MG63 (cell line): Measurements from ENCODE around the gene CAPN5. TPM values are rescaled to one million over a fixed set of nuclear protein-coding genes. Genes with fewer than 3 reads are reported as not detected.
"Not testable (repeated sequence)": the region's sequence is repeated elsewhere in the genome, so short reads cannot be mapped to it uniquely, and the experiment has no call there.

Experiments used
- DNase-seq: peaks from one replicate; pipeline ENCODE4 v3.0.0-alpha.2; 2020
- H3K27me3 ChIP-seq: fragments of 250-450 bp; sonication (Bioruptor Pico); 2 replicates; pipeline ENCODE4 v1.5.1; 2020; ENCODE audit warnings: mild to moderate bottlenecking, moderate library complexity
- H3K36me3 ChIP-seq: fragments of 250-450 bp; sonication (Bioruptor Pico); 2 replicates; pipeline ENCODE4 v1.5.1; 2020; ENCODE audit warnings: mild to moderate bottlenecking, moderate library complexity
- H3K4me3 ChIP-seq: fragments of 250-450 bp; sonication (Bioruptor Pico); 2 replicates; pipeline ENCODE4 v1.5.1; 2020; ENCODE audit warnings: mild to moderate bottlenecking, moderate library complexity
- H3K9me3 ChIP-seq: fragments of 250-450 bp; sonication (Bioruptor Pico); 2 replicates; pipeline ENCODE4 v1.5.1; 2020; ENCODE audit warnings: mild to moderate bottlenecking, moderate library complexity
- total RNA-seq: library from RNA; depleted of rRNA; stranded (reverse); fragments of >200 nt; shearing (Covaris generic); gene quantifications from 2 replicates; pipeline ENCODE4 v1.2.3, GENCODE V29; 2014; ENCODE audit warnings: low replicate concordance

Gene CAPN5
- total RNA-seq, 1 experiment from 2014 or later, result 6.1 TPM

GRCh38 chr11:77055913-77056312 lies 10.9 kb upstream of the CAPN5 start:
- no peak for DNase-seq
- Histone ChIP-seq H3K9me3 (peaks cover 5% of the 10 kb centered on the region), H3K36me3 (no peaks in the 10 kb centered on the region), H3K4me3 (no peak overlapping the region), H3K27me3 (no peaks in the 10 kb centered on the region)

- Histone ChIP-seq H3K36me3 (no peaks in the 10 kb centered on the region), H3K4me3 (no peak overlapping the region)
- DNase-seq, result no peak
Observed at GRCh38 chr11:77056814-77057402, 9.9 kb upstream of the CAPN5 start.

GRCh38 chr11:77057938-77058474 lies 8.8 kb upstream of the CAPN5 start:
- H3K27me3 ChIP-seq, result no peaks in the 10 kb centered on the region

More at GRCh38 chr11:77056814-77057402, 9.9 kb upstream of the CAPN5 start:
- Histone ChIP-seq H3K9me3 (peaks cover 5% of the 10 kb centered on the region), H3K27me3 (no peaks in the 10 kb centered on the region)

DNA sequence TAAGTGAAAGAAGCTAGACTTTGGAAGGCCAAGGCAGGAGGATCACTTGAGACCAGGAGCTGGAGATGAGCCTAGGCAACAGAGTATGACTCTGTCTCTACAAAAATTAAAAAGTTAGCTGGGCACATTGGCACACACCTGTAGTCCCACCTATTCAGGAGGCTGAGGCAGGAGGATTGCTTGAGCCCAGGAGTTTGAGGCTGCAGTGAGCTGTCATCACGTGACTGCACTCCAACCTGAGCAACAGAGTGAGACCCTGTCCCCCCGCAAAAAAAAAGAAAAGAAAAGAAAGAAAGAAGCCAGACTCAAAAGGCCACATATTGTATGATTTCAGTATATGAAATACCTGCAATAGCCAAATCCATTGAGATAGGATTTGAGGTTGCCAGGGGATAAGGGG lies 7.9 kb upstream of the CAPN5 start:
- Histone ChIP-seq H3K27me3 (no peaks in the 10 kb centered on the region), H3K36me3 (no peaks in the 10 kb centered on the region), H3K4me3 (no peak overlapping the region), H3K9me3 (peaks cover 5% of the 10 kb centered on the region)
- no peak for DNase-seq

More at GRCh38 chr11:77057938-77058474, 8.8 kb upstream of the CAPN5 start:
- H3K36me3 ChIP-seq, result no peaks in the 10 kb centered on the region
- H3K9me3 ChIP-seq, result peaks cover 5% of the 10 kb centered on the region
- no peak overlapping the region for H3K4me3 ChIP-seq
- DNase-seq, result no peak

- Histone ChIP-seq H3K36me3 (no peaks in the 10 kb centered on the region), H3K4me3 (no peak overlapping the region), H3K27me3 (no peaks in the 10 kb centered on the region), H3K9me3 (peaks cover 5% of the 10 kb centered on the region)
- DNase-seq, result no peak
Observed at GRCh38 chr11:77059806-77060205, 7.0 kb upstream of the CAPN5 start.

- Histone ChIP-seq H3K27me3 (no peaks in the 10 kb centered on the region), H3K4me3 (no peak overlapping the region), H3K36me3 (no peaks in the 10 kb centered on the region), H3K9me3 (peaks cover 5% of the 10 kb centered on the region)
- DNase-seq, result no peak
Observed at GRCh38 chr11:77060234-77060633, 6.5 kb upstream of the CAPN5 start.

DNA sequence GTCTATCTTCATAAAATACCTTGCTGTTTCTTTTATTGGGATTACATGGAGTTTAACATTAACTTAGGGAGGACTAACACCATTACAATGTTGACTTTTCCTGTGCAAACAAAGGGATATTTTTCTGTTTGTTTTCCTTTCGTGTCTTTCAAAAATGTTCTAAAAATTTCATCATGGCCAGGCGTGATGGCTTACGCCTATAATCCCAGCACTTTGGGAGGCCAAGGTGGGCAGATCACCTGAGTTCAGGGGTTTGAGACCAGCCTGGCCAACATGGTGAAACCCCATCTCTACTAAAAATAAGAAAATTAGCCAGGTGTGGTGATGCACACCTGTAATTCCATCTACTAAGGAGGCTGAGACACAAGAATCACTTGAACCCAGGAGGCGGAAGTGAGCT lies 5.5 kb upstream of the CAPN5 start:
- H3K9me3 ChIP-seq, H3K27me3 ChIP-seq, H3K4me3 ChIP-seq, H3K36me3 ChIP-seq, DNase-seq: not testable (repeated sequence)

DNA sequence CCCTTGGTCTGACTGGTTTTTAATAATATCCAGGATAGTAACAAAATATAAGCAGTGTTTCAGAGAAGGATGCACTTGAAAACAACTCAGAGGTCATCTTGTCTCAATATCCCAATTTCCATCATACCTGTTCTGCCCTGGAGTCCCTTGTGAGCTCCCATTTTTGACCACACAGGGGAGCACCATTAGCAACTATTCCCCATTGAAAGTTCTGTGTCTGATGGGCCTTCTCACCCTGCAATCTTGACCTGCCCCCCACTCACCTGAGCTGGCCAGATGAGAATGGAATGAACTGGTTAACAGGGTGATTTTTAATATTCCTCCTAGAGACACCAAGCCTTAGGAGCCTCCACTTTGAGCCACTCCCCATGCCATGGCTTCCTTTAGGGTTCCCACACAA lies 3.8 kb upstream of the CAPN5 start:
- Histone ChIP-seq H3K36me3 (no peaks in the 10 kb centered on the region), H3K4me3 (no peak overlapping the region), H3K27me3 (no peaks in the 10 kb centered on the region), H3K9me3 (no peaks in the 10 kb centered on the region; the same call in 1 of the 2 replicates)
- no peak for DNase-seq

DNA sequence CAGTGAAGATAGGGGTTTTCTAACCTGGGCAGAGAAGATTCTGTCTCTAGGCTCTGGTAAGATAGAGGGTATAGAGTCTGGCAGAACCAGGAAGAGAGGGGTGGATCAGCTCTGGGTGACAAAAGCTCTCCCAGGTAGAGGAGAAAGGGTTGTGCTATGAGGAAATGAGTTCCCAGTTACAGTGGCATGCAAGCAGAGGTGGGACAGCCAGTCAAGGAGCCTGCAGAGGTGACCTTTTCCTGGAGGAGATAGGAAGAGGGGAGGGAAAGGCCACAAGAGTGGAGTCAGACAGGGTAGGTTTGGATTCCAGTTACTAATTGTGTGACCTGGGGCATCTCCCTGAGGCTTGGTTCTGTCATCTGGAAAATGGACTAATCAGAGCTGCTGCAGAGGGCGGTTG lies 3.4 kb upstream of the CAPN5 start:
- no peak for DNase-seq
- no peaks in the 10 kb centered on the region for H3K36me3 ChIP-seq
- H3K27me3 ChIP-seq, result no peaks in the 10 kb centered on the region
- no peaks in the 10 kb centered on the region; the same call in 1 of the 2 replicates for H3K9me3 ChIP-seq
- H3K4me3 ChIP-seq, result no peak overlapping the region

DNA sequence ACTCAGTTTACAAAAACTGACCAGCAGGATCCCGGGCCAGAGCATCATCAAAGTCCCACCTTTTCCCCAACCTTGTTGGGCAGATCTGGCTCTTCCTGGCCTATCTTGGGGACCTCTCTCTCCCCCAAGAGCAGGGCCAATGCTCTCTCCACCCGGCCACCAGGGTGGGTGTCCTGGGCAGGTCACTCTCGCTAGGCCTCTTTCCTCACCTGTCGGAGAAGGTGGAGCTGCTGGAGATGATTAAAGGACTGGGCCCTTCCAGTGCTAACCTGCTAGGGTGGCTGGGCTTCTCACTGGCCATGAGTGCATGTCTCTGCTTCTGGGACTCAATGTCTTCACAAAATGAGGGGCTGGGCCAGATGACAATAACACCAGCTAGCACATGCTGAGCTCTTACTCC lies 2.9 kb upstream of the CAPN5 start:
- Histone ChIP-seq H3K27me3 (no peaks in the 10 kb centered on the region), H3K9me3 (no peaks in the 10 kb centered on the region; the same call in 1 of the 2 replicates), H3K4me3 (no peak overlapping the region), H3K36me3 (no peaks in the 10 kb centered on the region)
- no peak for DNase-seq

DNA sequence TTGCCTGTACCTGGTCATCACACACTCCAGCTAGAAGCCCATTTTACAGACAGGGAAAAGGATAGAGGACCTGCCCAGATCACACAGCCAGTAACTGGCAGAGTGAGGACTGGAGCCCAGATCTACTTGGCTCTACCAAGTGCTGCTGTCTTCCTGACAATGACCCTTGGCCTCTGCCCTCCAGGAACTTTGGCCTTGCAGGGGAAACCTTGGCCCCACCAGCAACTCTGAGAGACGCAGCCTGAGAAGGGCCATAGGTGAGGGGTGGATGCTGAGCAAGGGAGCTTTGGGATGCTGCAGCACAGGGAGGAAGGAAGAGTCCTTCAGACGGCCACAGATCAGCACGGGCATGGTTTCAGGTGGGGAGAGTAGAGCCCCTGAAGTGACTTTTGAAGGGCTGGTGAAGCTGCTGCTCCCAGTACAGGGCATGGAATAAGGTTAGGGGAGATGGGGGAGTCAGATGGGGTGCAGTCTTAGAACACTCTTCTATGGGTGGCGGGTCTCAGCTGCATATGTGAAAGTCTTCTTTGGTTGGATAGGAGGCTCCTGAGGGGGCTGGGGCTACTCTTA lies 2.0 kb upstream of the CAPN5 start:
- H3K9me3 ChIP-seq, result no peaks in the 10 kb centered on the region; the same call in 1 of the 2 replicates
- no peaks in the 10 kb centered on the region for H3K36me3 ChIP-seq
- H3K4me3 ChIP-seq, result no peak overlapping the region
- H3K27me3 ChIP-seq, result no peaks in the 10 kb centered on the region
- no peak for DNase-seq

DNA sequence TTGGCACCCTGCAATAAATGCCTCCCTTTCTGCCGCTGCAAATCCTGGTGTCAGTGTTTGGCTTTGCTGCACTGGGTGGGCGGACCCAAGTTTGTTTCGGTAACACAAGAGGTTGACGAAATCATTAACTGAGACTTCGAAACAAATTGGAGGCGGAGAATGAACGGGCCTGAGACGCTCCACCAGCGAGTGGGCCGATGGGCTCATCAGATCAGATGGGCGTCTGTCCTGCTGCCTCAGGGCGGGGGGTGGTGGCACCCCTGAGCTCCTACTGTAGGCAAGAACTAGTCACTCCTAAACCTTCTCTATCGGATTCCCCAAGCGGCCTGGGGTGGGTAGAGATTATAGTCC lies 918 bp upstream of the CAPN5 start:
- H3K4me3 ChIP-seq, result peak overlapping the region; percentile 61
- no peak for DNase-seq
- H3K9me3 ChIP-seq, result no peaks in the 10 kb centered on the region; the same call in 1 of the 2 replicates
- no peaks in the 10 kb centered on the region for H3K36me3 ChIP-seq
- H3K27me3 ChIP-seq, result no peaks in the 10 kb centered on the region

GRCh38 chr11:77067861-77068443 lies 1.2 kb downstream of the CAPN5 start:
- H3K27me3 ChIP-seq, result no peaks in the 10 kb centered on the region
- no peak for DNase-seq
- no peaks in the 10 kb centered on the region for H3K36me3 ChIP-seq

DNA sequence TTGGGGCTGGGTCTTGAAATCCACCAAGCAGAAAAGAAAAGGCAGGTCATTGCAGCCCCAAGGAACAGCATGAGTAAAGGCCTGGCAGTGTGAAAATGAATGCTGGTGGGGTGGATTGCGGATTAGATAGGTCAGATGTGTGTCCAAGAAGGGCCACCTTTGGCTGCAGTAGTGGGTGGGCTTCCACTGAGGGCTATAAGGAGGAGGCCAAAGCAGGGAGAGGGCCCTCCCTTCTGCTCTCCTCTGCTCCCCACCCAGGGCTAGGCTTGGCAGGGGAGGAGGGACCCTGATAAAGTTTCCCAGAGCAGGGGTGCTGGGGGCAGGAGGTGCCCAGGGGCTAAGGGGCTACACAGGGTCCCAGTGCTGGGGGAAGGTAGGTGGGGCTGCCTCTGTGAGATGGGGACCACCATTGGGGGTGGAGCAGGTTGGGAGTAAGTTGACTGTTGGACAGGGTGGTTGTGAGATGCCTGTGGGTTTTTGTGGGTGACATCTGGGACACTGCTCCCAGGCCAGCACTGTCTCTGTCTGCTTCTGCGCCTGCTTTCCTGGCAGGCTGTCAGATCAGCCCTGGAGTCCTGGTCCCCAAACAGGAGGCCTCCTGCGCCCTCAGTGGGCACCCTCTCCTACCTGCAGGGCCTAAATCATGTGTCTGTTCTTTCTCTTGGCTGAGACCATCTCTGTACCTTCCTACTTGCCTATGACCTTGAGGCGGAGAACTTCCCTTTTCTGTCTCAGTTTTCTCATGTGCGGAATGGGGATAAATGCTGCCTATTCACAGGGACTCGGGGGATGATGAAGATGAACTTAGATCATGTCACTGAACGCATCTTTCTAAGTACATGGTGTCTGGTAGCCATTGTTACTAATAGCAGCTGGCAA lies 1.9 kb downstream of the CAPN5 start:
- no peak for DNase-seq
- H3K27me3 ChIP-seq, result no peaks in the 10 kb centered on the region
- no peaks in the 10 kb centered on the region for H3K36me3 ChIP-seq
- H3K9me3 ChIP-seq, result no peaks in the 10 kb centered on the region
- H3K4me3 ChIP-seq, result no peak overlapping the region

More at GRCh38 chr11:77067861-77068443, 1.2 kb downstream of the CAPN5 start:
- Histone ChIP-seq H3K9me3 (no peaks in the 10 kb centered on the region), H3K4me3 (peak overlapping the region; percentile 61; the same call in 1 of the 2 replicates)

DNA sequence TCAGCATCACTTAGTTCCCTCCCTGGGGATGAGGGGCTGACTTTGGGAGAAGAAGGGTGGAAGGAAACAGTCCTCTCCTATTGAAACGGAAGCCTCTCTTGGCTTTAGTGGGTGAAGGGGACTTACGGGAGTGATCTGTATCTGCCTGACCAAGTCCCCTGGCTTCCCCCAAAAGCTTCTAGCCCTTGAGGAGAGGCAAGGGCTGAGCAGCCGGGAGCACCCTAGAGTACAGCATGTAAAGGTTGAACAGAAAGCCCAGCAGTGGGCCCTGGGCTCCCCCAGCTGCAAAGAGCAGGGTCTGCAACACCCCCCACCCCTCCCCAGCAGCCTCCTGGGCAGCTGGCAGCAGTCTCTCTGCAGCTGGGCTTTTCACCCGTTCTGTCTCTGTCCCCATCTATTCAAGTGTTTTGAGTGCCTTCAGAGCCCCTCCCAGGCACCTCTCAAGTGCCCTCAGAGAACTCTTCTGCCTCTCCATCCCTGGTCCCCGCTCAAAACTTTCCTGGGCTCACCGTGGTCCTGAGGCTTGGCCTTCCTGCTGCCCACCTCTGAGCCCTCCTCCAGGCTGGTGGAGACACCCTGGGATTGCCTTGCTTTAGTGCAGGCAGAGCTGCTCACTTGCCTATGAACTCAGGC lies 2.7 kb downstream of the CAPN5 start:
- Histone ChIP-seq H3K27me3 (no peaks in the 10 kb centered on the region), H3K9me3 (no peaks in the 10 kb centered on the region), H3K36me3 (no peaks in the 10 kb centered on the region), H3K4me3 (no peak overlapping the region)
- DNase-seq, result no peak

DNA sequence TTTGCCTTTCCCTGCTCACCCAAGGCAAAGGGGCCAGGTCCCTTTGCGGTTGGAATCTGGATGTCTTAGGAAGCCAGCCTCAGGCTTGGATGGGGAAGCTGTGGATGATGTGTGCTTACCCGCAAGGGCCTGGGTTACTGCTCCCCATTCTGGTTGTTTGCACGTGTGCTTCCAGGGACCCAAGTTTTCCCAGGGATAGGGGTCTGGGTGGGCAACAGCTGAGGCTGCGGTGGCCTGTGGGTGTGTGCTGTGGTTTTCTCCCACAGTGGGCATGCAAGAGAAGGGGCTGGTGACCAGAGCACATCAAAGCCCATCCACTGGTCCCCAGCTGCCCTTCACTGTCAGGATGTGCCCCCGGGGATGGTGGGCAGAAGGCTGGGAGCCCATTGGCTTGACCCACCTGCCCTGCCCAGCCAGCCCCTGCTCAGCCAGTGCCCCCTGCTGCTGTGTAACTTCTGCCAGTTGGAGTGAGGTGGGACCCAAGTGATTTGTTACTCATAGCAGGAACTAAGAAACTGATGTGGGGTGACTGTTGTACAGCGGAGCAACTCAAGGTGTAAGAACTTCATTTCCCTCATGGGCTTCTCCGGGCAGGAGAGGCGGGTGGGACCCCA lies 3.3 kb downstream of the CAPN5 start:
- Histone ChIP-seq H3K27me3 (no peaks in the 10 kb centered on the region), H3K4me3 (no peak overlapping the region), H3K9me3 (no peaks in the 10 kb centered on the region), H3K36me3 (no peaks in the 10 kb centered on the region)
- no peak for DNase-seq
